AG10803 (cell line): ENCODE data around the gene BIRC3.

Source experiments
- DNase-seq: peaks from one replicate; pipeline ENCODE4 v3.0.0; 2010; ENCODE audit warnings: low read depth
- H3K4me3 ChIP-seq: 2 replicates; pipeline ENCODE4 v1.5.1; 2011; ENCODE audit warnings: mild to moderate bottlenecking, low read length, control low read depth
- TF ChIP-seq, protein P1 (sequence below): conservative IDR thresholded peaks from 2 replicates; pipeline ENCODE4 v1.5.1; 2011; ENCODE audit warnings: mild to moderate bottlenecking, low read length, control low read depth, inconsistent platforms

BIRC3 gene

GRCh38 chr11:102375720-102376399, 58.6 kb downstream of the BIRC3 start:
- TF ChIP-seq, protein P1, sequence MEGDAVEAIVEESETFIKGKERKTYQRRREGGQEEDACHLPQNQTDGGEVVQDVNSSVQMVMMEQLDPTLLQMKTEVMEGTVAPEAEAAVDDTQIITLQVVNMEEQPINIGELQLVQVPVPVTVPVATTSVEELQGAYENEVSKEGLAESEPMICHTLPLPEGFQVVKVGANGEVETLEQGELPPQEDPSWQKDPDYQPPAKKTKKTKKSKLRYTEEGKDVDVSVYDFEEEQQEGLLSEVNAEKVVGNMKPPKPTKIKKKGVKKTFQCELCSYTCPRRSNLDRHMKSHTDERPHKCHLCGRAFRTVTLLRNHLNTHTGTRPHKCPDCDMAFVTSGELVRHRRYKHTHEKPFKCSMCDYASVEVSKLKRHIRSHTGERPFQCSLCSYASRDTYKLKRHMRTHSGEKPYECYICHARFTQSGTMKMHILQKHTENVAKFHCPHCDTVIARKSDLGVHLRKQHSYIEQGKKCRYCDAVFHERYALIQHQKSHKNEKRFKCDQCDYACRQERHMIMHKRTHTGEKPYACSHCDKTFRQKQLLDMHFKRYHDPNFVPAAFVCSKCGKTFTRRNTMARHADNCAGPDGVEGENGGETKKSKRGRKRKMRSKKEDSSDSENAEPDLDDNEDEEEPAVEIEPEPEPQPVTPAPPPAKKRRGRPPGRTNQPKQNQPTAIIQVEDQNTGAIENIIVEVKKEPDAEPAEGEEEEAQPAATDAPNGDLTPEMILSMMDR, result no peak
- DNase-seq, result no peak
- H3K4me3 ChIP-seq, result no peak overlapping the region

- no peak overlapping the region for H3K4me3 ChIP-seq
- TF ChIP-seq, protein P1, result no peak
- no peak for DNase-seq
Observed at GRCh38 chr11:102377891-102378290, 60.6 kb downstream of the BIRC3 start.

DNA sequence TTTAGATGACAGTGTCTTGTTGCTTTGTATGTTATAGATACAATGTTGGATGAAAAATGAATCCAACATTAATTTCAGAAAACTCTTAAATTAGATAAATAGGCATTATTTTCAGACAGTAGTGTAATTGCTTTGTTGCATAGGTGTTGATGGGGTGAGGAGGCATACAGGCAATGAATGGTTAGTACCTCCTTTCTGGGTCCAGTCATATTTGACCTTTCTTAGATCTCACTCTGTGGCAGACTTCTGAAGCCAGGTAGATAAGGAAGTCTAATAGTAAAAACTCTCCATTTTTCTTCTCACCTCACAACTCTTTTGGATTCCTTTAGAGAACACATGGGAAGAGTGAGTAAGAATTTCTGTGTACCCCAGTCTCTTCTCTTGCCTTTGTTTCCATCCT, 61.5 kb downstream of the BIRC3 start:
- TF ChIP-seq, protein P1, result no peak
- H3K4me3 ChIP-seq, result no peak overlapping the region
- DNase-seq, result no peak

- DNase-seq, result no peak
- TF ChIP-seq, protein P1, result no peak
- H3K4me3 ChIP-seq, result no peak overlapping the region
Observed at GRCh38 chr11:102382384-102382783, 65.1 kb downstream of the BIRC3 start.

GRCh38 chr11:102383839-102384238, 66.6 kb downstream of the BIRC3 start:
- no peak for DNase-seq
- no peak overlapping the region for H3K4me3 ChIP-seq
- TF ChIP-seq, protein P1, result no peak

GRCh38 chr11:102384419-102385079, 67.3 kb downstream of the BIRC3 start:
- DNase-seq, result no peak
- TF ChIP-seq, protein P1, result no peak
- no peak overlapping the region for H3K4me3 ChIP-seq
